MM.1S (cell line): ENCODE data around the gene PHF21B.

Experiments
- DNase-seq: peaks from one replicate; pipeline ENCODE4 v3.0.0-alpha.2; 2015
- H2AFZ ChIP-seq: fragments of 300-600 bp; sonication (generic); 2 replicates; pipeline ENCODE4 v1.6.0; 2016; ENCODE audit warnings: antibody characterized with exemption, low read length
- H3F3A ChIP-seq: fragments of 300-600 bp; sonication (generic); 2 replicates; pipeline ENCODE4 v1.6.1; 2016; ENCODE audit warnings: mild to moderate bottlenecking, antibody characterized with exemption, low read length, moderate library complexity, mixed read lengths; ENCODE audit not compliant: insufficient read depth
- H3K27ac ChIP-seq: fragments of 300-600 bp; sonication (generic); 2 replicates; pipeline ENCODE4 v1.5.1; 2016; ENCODE audit warnings: mild to moderate bottlenecking, low read length
- H3K27me3 ChIP-seq: fragments of 300-600 bp; sonication (generic); replicated peaks from 2 replicates; pipeline ENCODE4 v1.6.0; 2016; ENCODE audit warnings: low read length; ENCODE audit not compliant: insufficient read depth
- H3K36me3 ChIP-seq: fragments of 300-600 bp; sonication (generic); replicated peaks from 2 replicates; pipeline ENCODE4 v1.6.1; 2016; ENCODE audit warnings: mild to moderate bottlenecking, low read length, mixed read lengths; ENCODE audit not compliant: insufficient read depth
- H3K4me1 ChIP-seq: fragments of 300-600 bp; sonication (generic); 2 replicates; pipeline ENCODE4 v1.6.1; 2016; ENCODE audit warnings: low read length, mixed read lengths
- H3K4me2 ChIP-seq: fragments of 300-600 bp; sonication (generic); 2 replicates; pipeline ENCODE4 v1.6.0; 2016; ENCODE audit warnings: low read depth, low read length
- H3K4me3 ChIP-seq: fragments of 300-600 bp; sonication (generic); 2 replicates; pipeline ENCODE4 v1.5.1; 2016; ENCODE audit warnings: low read length, mixed read lengths
- H3K79me2 ChIP-seq: fragments of 300-600 bp; sonication (generic); 2 replicates; pipeline ENCODE4 v1.6.1; 2016; ENCODE audit warnings: mixed run types, low read length, mixed read lengths
- H3K9ac ChIP-seq: fragments of 300-600 bp; sonication (generic); 2 replicates; pipeline ENCODE4 v1.6.1; 2016; ENCODE audit warnings: low read length, mixed read lengths
- H3K9me2 ChIP-seq: fragments of 300-600 bp; sonication (generic); replicated peaks from 2 replicates; pipeline ENCODE4 v1.6.1; 2016; ENCODE audit warnings: mild to moderate bottlenecking, low read length, mixed read lengths; ENCODE audit not compliant: insufficient read depth
- H3K9me3 ChIP-seq: fragments of 300-600 bp; sonication (generic); replicated peaks from 2 replicates; pipeline ENCODE4 v1.6.1; 2016; ENCODE audit warnings: mild to moderate bottlenecking, low read length, mixed read lengths; ENCODE audit not compliant: insufficient read depth
- H4K20me1 ChIP-seq: fragments of 300-600 bp; sonication (generic); 2 replicates; pipeline ENCODE4 v1.6.1; 2016; ENCODE audit warnings: mild to moderate bottlenecking, low read length, moderate library complexity, mixed read lengths; ENCODE audit not compliant: insufficient read depth
- CTCF ChIP-seq: fragments of 300-600 bp; sonication (generic); IDR thresholded peaks from 2 replicates; pipeline ENCODE4 v1.5.1; 2016; ENCODE audit warnings: antibody characterized with exemption, low read length, mixed read lengths
- EZH2 ChIP-seq: fragments of 300-600 bp; sonication (generic); optimal IDR thresholded peaks from 2 replicates; pipeline ENCODE3; 2017; ENCODE audit warnings: low read depth, mild to moderate bottlenecking, antibody characterized with exemption, low read length, mixed read lengths
- EZH2phosphoT487 ChIP-seq: fragments of 300-600 bp; sonication (generic); IDR thresholded peaks from 2 replicates; pipeline ENCODE4 v1.6.1; 2018; ENCODE audit warnings: antibody characterized with exemption, low read length

Gene PHF21B

GRCh38 chr22:45033136-45033535 lies 23.3 kb upstream of the PHF21B start:
- no peak overlapping the region for H3K27ac ChIP-seq
- no peaks in the 10 kb centered on the region for H3K9me3 ChIP-seq
- DNase-seq, result no peak
- H3K9ac ChIP-seq, result no peak overlapping the region
- peaks cover 92% of the 10 kb centered on the region for H3K27me3 ChIP-seq
- H3K4me2 ChIP-seq, result no peak overlapping the region
- H3F3A ChIP-seq, result no peaks in the 10 kb centered on the region
- H2AFZ ChIP-seq, result no peak overlapping the region
- no peaks in the 10 kb centered on the region for H3K4me1 ChIP-seq
- no peaks in the 10 kb centered on the region for H3K9me2 ChIP-seq
- no peak overlapping the region for H3K4me3 ChIP-seq
- no peaks in the 10 kb centered on the region for H4K20me1 ChIP-seq
- H3K36me3 ChIP-seq, result no peaks in the 10 kb centered on the region
- TF ChIP-seq EZH2 (no peak), CTCF (no peak), EZH2phosphoT487 (no peak)
- H3K79me2 ChIP-seq, result no peaks in the 10 kb centered on the region

GRCh38 chr22:45031629-45032403 lies 22.0 kb upstream of the PHF21B start:
- DNase-seq, result no peak
- Histone ChIP-seq H3K79me2 (no peaks in the 10 kb centered on the region), H3K4me3 (no peak overlapping the region), H3K4me1 (no peaks in the 10 kb centered on the region), H3K9me3 (no peaks in the 10 kb centered on the region), H3F3A (no peaks in the 10 kb centered on the region), H3K27me3 (peaks cover 95% of the 10 kb centered on the region), H3K9me2 (no peaks in the 10 kb centered on the region), H4K20me1 (no peaks in the 10 kb centered on the region), H3K36me3 (no peaks in the 10 kb centered on the region), H3K9ac (no peak overlapping the region), H3K4me2 (no peak overlapping the region), H2AFZ (no peak overlapping the region), H3K27ac (no peak overlapping the region)
- no peak for TF ChIP-seq EZH2phosphoT487
- TF ChIP-seq CTCF, result no peak
- TF ChIP-seq EZH2, result no peak

GRCh38 chr22:45029501-45029900 lies 19.7 kb upstream of the PHF21B start:
- Histone ChIP-seq H3K27me3 (peaks cover 91% of the 10 kb centered on the region), H3K9me3 (no peaks in the 10 kb centered on the region), H3K4me1 (no peaks in the 10 kb centered on the region), H2AFZ (no peak overlapping the region), H3K4me2 (no peak overlapping the region), H3F3A (no peaks in the 10 kb centered on the region), H3K36me3 (no peaks in the 10 kb centered on the region), H3K27ac (no peak overlapping the region), H3K9me2 (no peaks in the 10 kb centered on the region), H4K20me1 (no peaks in the 10 kb centered on the region), H3K79me2 (no peaks in the 10 kb centered on the region), H3K9ac (no peak overlapping the region), H3K4me3 (no peak overlapping the region)
- DNase-seq, result no peak
- TF ChIP-seq EZH2phosphoT487 (no peak), CTCF (no peak), EZH2 (no peak)
